HepG2 (cell line): Measurements from ENCODE around the gene MYO3B. TPM values are rescaled to one million over a fixed set of nuclear protein-coding genes. Genes with fewer than 3 reads are reported as not detected.

ENCODE experiments used
- ATAC-seq: fragments of 200-7000 bp; cut with Tn5 transposase; 3 replicates; pipeline ENCODE4 v1.9.1; 2020; ENCODE audit warnings: mild to moderate bottlenecking, moderate library complexity
- BruUV-seq: library from RNA; stranded (reverse); fragments of 400-500 nt; replicated peaks from 2 replicates; lab custom pipeline; 2021; lab: Mats Ljungman, UMichigan
- CTCF ChIA-PET: fragments of 300-600 bp; formaldehyde crosslinking; extraction: SDS; loops from one replicate; lab custom pipeline; 2021; ENCODE audit warnings: low total read pairs, inconsistent platforms, low intra/inter-chr PET ratio; lab: Yijun Ruan, JAX
- POLR2A ChIA-PET: fragments of 350-600 bp; sonication (Branson Sonifier 250); formaldehyde crosslinking; loops from one replicate; lab custom pipeline; 2020; ENCODE audit warnings: antibody characterized with exemption, inconsistent platforms; lab: Yijun Ruan, JAX
- DNase-seq: peaks from one replicate; pipeline ENCODE4 v3.0.0-alpha.2; 2015; ENCODE audit warnings: low spot score
- FAIRE-seq: peaks from 3 replicates; lab custom pipeline; 2011; peaks lifted over from hg19 to GRCh38; lab: Jason Lieb, UNC
- H2AFZ ChIP-seq: one replicate; pipeline ENCODE4 v1.6.1; 2011; ENCODE audit warnings: low read length, inconsistent platforms
- H3K27ac ChIP-seq: fragments of 300-600 bp; 3 replicates; pipeline ENCODE4 v1.8.0; 2011; ENCODE audit warnings: mixed run types, mild to moderate bottlenecking, mixed read lengths, low read length, inconsistent platforms; ENCODE audit not compliant: insufficient read depth; ENCODE audit errors: extremely low read length
- H3K27me3 ChIP-seq, 2 experiments: fragments of 200-600 bp in 1 of 2; 2 replicates in 1 of 2; 3 replicates in 1 of 2; pipeline versions ENCODE4 v1.6.0 to v1.8.0; 2011; ENCODE audit warnings: low read length in 2 of 2, mild to moderate bottlenecking in 2 of 2, moderate library complexity in 2 of 2, inconsistent platforms in 1 of 2; ENCODE audit not compliant: insufficient read depth in 2 of 2, control insufficient read depth in 1 of 2
- H3K36me3 ChIP-seq, 2 experiments: fragments of 200-600 bp in 1 of 2; replicated peaks in 1 of 2; 2 replicates in 1 of 2; 3 replicates in 1 of 2; pipeline versions ENCODE4 v1.5.1 to v1.8.0; 2011; ENCODE audit warnings: low read length in 2 of 2, inconsistent platforms in 1 of 2; ENCODE audit not compliant: insufficient read depth in 2 of 2, control insufficient read depth in 1 of 2
- H3K4me1 ChIP-seq: 2 replicates; pipeline ENCODE4 v1.5.1; 2012; ENCODE audit warnings: low read length, inconsistent platforms; ENCODE audit not compliant: insufficient read depth
- H3K4me2 ChIP-seq: 2 replicates; pipeline ENCODE4 v1.6.0; 2011; ENCODE audit warnings: low read depth, low read length, inconsistent platforms
- H3K4me3 ChIP-seq, 3 experiments: fragments of 200-600 bp in 1 of 3; sonication (generic), shearing (Covaris generic) in 1 of 3; replicated peaks in 1 of 3; 2 replicates each; pipeline ENCODE4 v1.5.1; 2011 to 2016; ENCODE audit warnings: low read length in 3 of 3, inconsistent platforms in 2 of 3, low read depth in 2 of 3, mild to moderate bottlenecking in 2 of 3, control low read depth in 1 of 3, mixed read lengths in 1 of 3; ENCODE audit not compliant: insufficient read depth in 1 of 3
- H3K79me2 ChIP-seq: one replicate; pipeline ENCODE4 v1.6.1; 2011; ENCODE audit warnings: low read length, inconsistent platforms; ENCODE audit not compliant: insufficient read depth
- H3K9ac ChIP-seq: 2 replicates; pipeline ENCODE4 v1.6.0; 2011; ENCODE audit warnings: mild to moderate bottlenecking, low read depth, low read length, inconsistent platforms; ENCODE audit not compliant: insufficient read depth
- H3K9me3 ChIP-seq: 2 replicates; pipeline ENCODE4 v1.5.1; 2012; ENCODE audit warnings: mild to moderate bottlenecking, low read length
- H4K20me1 ChIP-seq: 2 replicates; pipeline ENCODE4 v1.6.0; 2011; ENCODE audit warnings: inconsistent platforms, mild to moderate bottlenecking, low read length, moderate library complexity; ENCODE audit not compliant: insufficient read depth
- FOSL2 ChIP-seq: sonication (generic); formaldehyde crosslinking; IDR thresholded peaks from 2 replicates; pipeline ENCODE4 v1.4.0; 2020; ENCODE audit warnings: missing genetic modification reagents
- HOXA7 ChIP-seq: sonication (generic); formaldehyde crosslinking; IDR thresholded peaks from 2 replicates; pipeline ENCODE4 v1.8.1; 2022; ENCODE audit warnings: mild to moderate bottlenecking, missing genetic modification reagents, moderate library complexity
- NAIF1 ChIP-seq: sonication (generic); formaldehyde crosslinking; IDR thresholded peaks from 2 replicates; pipeline ENCODE4 v1.5.0; 2020; ENCODE audit warnings: mild to moderate bottlenecking, missing genetic modification reagents, borderline replicate concordance
- PAF1 ChIP-seq: IDR thresholded peaks from 2 replicates; pipeline ENCODE4 v1.6.1; 2016; ENCODE audit warnings: missing genetic modification reagents, missing compliant biosample characterization
- ZNF644 ChIP-seq: IDR thresholded peaks from 2 replicates; pipeline ENCODE4 v1.6.1; 2016; ENCODE audit warnings: low read depth
- ZNF691 ChIP-seq: sonication (generic); formaldehyde crosslinking; IDR thresholded peaks from 2 replicates; pipeline ENCODE4 v1.4.0; 2020; ENCODE audit warnings: missing genetic modification reagents, low read depth, mild to moderate bottlenecking, borderline replicate concordance
- WGBS: methylation state at CpG from one replicate; pipeline ENCODE4 v1.1.6; 2017; ENCODE audit warnings: low lambda C conversion rate; 5-methylcytosine and 5-hydroxymethylcytosine counted together
- in situ Hi-C: cut with HindIII; loops from 2 replicates; pipeline ENCODE4 v1.10.0; 2017; ENCODE audit warnings: low pct_unique_long_range_greater_than_20kb; ENCODE audit not compliant: extremely low pct_ligation_motif_present
- intact Hi-C: fragments of 100-400 bp; cut with micrococcal nuclease; formaldehyde crosslinking; loops from one replicate; pipeline ENCODE4 v1.10.0; 2022; ENCODE audit not compliant: unreplicated experiment
- polyA plus RNA-seq, 8 experiments: library from polyadenylated mRNA; depleted of rRNA in 3 of 8; stranded (reverse) in 7 of 8; unstranded in 1 of 8; fragments of >200 nt; fragmentation: Illumina TruSeq in 4 of 8; extraction: Trizol in 4 of 8; gene quantifications; 2 replicates each; pipeline versions ENCODE4 v1.2.1 to v1.2.3, GENCODE V29; 2011 to 2016; ENCODE audit warnings: low read depth in 4 of 8, missing spikeins in 1 of 8, mixed read lengths in 1 of 8; ENCODE audit not compliant: insufficient read depth in 1 of 8
- total RNA-seq, 5 experiments: library from RNA; depleted of rRNA; stranded (reverse); fragments of >200 nt; fragmentation: Illumina TruSeq; extraction: Trizol; gene quantifications; 2 replicates each; pipeline ENCODE4 v1.2.3, GENCODE V29; 2016; ENCODE audit warnings: low read depth in 1 of 5
- TF ChIP-seq, protein P1 (sequence below): sonication (generic); formaldehyde crosslinking; IDR thresholded peaks from 2 replicates; pipeline ENCODE4 v1.4.0; 2020; ENCODE audit warnings: mild to moderate bottlenecking, missing genetic modification reagents
- TF ChIP-seq, protein P2 (sequence below): sonication (generic); formaldehyde crosslinking; conservative IDR thresholded peaks from 2 replicates; pipeline ENCODE4 v1.4.0; 2020; ENCODE audit warnings: missing genetic modification reagents

The MYO3B gene
- total and polyA plus RNA-seq, 2 of the 13 experiments (the other 11 are each of a cell fraction or from before 2014, with no cell fraction given), result 0.01 TPM; not detected in 1

- H4K20me1 ChIP-seq, result no peaks in the 10 kb centered on the region
- no peaks in the 10 kb centered on the region for H3K27me3 ChIP-seq
- ChIA-PET CTCF (no interaction called here), POLR2A (interaction anchor here (0.7 to 4.2 kb wide), 9 partner anchors 9 to 472 kb away, joined by 3 to 123 read pairs (median 7); partner anchors contain the start of genes GORASP2 and SP5)
- 98% methylated on average over 3 of the region's 3 CpGs for WGBS
- peak overlapping the region; percentile 84 for H3K27ac ChIP-seq
- intact Hi-C loops, result loop anchor here (1.0 kb wide), 1 partner anchor 258 kb away; the partner anchor contains the start of gene SP5
- in situ Hi-C loops, result loop anchor here (5.0 kb wide), 1 partner anchor 255 kb away; no protein-coding TSS in a partner anchor
- H3K4me3 ChIP-seq, result no peak overlapping the region
- H2AFZ ChIP-seq, result no peak overlapping the region
- peak; percentile 31 for DNase-seq
- no peaks in the 10 kb centered on the region for H3K36me3 ChIP-seq
- H3K9me3 ChIP-seq, result peaks cover 4% of the 10 kb centered on the region
- H3K4me2 ChIP-seq, result peak overlapping the region; percentile 67
- peak overlapping the region; percentile 37; the same call in 1 of the 2 replicates for H3K9ac ChIP-seq
- TF ChIP-seq ZNF644 (CRISPR knock-in tag) (0 out of 2 replicates have a peak, but pooled peaks have one; percentile 33), ZNF691 (no peak), PAF1 (no peak), HOXA7 (CRISPR knock-in tag) (no peak), FOSL2 (CRISPR knock-in tag) (0 out of 2 replicates have a peak, but pooled peaks have one; percentile 55), NAIF1 (CRISPR knock-in tag) (no peak)
- TF ChIP-seq, protein P1, sequence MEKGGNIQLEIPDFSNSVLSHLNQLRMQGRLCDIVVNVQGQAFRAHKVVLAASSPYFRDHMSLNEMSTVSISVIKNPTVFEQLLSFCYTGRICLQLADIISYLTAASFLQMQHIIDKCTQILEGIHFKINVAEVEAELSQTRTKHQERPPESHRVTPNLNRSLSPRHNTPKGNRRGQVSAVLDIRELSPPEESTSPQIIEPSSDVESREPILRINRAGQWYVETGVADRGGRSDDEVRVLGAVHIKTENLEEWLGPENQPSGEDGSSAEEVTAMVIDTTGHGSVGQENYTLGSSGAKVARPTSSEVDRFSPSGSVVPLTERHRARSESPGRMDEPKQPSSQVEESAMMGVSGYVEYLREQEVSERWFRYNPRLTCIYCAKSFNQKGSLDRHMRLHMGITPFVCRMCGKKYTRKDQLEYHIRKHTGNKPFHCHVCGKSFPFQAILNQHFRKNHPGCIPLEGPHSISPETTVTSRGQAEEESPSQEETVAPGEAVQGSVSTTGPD (CRISPR knock-in tag), result no peak
- TF ChIP-seq, protein P2, sequence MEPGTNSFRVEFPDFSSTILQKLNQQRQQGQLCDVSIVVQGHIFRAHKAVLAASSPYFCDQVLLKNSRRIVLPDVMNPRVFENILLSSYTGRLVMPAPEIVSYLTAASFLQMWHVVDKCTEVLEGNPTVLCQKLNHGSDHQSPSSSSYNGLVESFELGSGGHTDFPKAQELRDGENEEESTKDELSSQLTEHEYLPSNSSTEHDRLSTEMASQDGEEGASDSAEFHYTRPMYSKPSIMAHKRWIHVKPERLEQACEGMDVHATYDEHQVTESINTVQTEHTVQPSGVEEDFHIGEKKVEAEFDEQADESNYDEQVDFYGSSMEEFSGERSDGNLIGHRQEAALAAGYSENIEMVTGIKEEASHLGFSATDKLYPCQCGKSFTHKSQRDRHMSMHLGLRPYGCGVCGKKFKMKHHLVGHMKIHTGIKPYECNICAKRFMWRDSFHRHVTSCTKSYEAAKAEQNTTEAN (CRISPR knock-in tag), result peak; percentile 66; the same call in 1 of the 2 replicates
- no TSS peak for BruUV-seq
- H3K4me1 ChIP-seq, result peaks cover 77% of the 10 kb centered on the region
- ATAC-seq, result no peak
- FAIRE-seq, result no peak
- no peaks in the 10 kb centered on the region for H3K79me2 ChIP-seq
Observed at GRCh38 chr2:170456914-170457313, 279.0 kb downstream of the MYO3B start.
